ENCODE results near the gene CPS1.

- TF ChIP-seq, protein P1, sequence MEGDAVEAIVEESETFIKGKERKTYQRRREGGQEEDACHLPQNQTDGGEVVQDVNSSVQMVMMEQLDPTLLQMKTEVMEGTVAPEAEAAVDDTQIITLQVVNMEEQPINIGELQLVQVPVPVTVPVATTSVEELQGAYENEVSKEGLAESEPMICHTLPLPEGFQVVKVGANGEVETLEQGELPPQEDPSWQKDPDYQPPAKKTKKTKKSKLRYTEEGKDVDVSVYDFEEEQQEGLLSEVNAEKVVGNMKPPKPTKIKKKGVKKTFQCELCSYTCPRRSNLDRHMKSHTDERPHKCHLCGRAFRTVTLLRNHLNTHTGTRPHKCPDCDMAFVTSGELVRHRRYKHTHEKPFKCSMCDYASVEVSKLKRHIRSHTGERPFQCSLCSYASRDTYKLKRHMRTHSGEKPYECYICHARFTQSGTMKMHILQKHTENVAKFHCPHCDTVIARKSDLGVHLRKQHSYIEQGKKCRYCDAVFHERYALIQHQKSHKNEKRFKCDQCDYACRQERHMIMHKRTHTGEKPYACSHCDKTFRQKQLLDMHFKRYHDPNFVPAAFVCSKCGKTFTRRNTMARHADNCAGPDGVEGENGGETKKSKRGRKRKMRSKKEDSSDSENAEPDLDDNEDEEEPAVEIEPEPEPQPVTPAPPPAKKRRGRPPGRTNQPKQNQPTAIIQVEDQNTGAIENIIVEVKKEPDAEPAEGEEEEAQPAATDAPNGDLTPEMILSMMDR (conservative IDR thresholded peaks at IDR 0.05 in 1 of 2, IDR thresholded peaks at IDR 0.05 in 1 of 2; ENCODE audit: extremely low read depth in 1 of 2, insufficient read depth in 1 of 2, low read depth in 1 of 2, low read length in 2 of 2) = no peak
- no peak for TF ChIP-seq EZH2 (IDR thresholded peaks at IDR 0.05; ENCODE audit: borderline replicate concordance, low read length)
These were observed 2.3 kb downstream of the CPS1 start for GRCh38 chr2:210558708-210559107.
